AG04449 (cell line): ENCODE results near the gene SELENOK.
A peak's percentile ranks its signal among the peaks of the same experiment; 100 is the strongest.

Experiments
- CTCF ChIA-PET: fragments of 350-600 bp; formaldehyde crosslinking; extraction: SDS; loops from one replicate; lab custom pipeline; 2021; ENCODE audit warnings: antibody characterized with exemption; lab: Yijun Ruan, JAX
- POLR2A ChIA-PET: fragments of 400-600, 350-600 bp; formaldehyde crosslinking; extraction: SDS; loops from one replicate; lab custom pipeline; 2020; ENCODE audit warnings: antibody characterized with exemption, inconsistent platforms; lab: Yijun Ruan, JAX
- DNase-seq: peaks from one replicate; pipeline ENCODE4 v3.0.0-alpha.2; 2010; ENCODE audit warnings: low read depth, low spot score
- H3K4me3 ChIP-seq: 2 replicates; pipeline ENCODE4 v1.5.1; 2011; ENCODE audit warnings: low read depth, mild to moderate bottlenecking, control low read depth, low read length
- TF ChIP-seq, protein P1 (sequence below): IDR thresholded peaks from one replicate; pipeline ENCODE4 v1.5.1; 2011; ENCODE audit warnings: mild to moderate bottlenecking, moderate library complexity, low read length, control low read depth, inconsistent platforms; ENCODE audit not compliant: insufficient read depth; ENCODE audit errors: missing control alignments

The SELENOK gene

DNA sequence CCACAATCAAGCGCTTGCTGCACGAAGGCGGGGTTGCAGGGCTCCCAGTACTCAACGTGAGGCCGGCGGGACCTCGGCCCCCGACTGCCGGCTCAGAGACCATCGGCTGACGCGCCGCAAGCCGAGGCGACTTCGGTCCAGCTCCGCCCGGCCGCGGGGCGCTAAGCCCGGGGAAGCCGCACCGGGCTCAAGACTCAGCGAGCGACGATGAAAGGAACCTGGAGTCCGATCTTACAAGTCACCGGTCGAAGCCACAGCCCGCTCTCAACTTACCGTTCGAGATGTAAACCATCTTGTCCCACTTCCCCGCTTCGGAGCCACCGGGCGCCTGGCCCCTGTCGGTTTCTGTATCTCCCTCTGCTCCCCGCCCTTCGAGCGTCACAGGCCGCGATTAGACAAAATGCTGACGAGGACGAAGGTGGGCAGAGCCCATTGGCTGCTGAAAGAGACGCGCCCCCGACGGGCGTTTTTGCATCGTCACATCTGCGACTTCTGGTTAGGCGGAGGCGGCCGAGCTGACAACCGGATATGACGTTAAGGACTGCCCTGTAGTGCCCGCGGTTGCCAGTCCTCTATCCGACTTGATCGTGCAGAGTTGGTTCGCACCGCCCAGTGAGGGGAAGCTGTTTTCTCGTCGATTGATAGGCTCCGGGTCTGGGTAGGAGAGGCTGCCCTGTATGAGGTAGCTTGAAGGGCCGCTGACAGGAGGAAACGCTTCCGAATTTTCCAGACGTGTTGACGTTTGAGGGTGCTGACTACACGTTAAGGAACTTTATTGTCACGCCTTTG is at the start of gene SELENOK:
SELENOK (minus strand) TSS at position 363 of the 789 bp plus-strand sequence.
- POLR2A ChIA-PET = interaction anchor here (0.7 to 1.3 kb wide), 3 partner anchors 11 to 544 kb away, joined by 3 to 5 read pairs (median 3); partner anchors contain the start of gene DCP1A
- TF ChIP-seq, protein P1, sequence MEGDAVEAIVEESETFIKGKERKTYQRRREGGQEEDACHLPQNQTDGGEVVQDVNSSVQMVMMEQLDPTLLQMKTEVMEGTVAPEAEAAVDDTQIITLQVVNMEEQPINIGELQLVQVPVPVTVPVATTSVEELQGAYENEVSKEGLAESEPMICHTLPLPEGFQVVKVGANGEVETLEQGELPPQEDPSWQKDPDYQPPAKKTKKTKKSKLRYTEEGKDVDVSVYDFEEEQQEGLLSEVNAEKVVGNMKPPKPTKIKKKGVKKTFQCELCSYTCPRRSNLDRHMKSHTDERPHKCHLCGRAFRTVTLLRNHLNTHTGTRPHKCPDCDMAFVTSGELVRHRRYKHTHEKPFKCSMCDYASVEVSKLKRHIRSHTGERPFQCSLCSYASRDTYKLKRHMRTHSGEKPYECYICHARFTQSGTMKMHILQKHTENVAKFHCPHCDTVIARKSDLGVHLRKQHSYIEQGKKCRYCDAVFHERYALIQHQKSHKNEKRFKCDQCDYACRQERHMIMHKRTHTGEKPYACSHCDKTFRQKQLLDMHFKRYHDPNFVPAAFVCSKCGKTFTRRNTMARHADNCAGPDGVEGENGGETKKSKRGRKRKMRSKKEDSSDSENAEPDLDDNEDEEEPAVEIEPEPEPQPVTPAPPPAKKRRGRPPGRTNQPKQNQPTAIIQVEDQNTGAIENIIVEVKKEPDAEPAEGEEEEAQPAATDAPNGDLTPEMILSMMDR = no peak
- CTCF ChIA-PET = interaction anchor here (0.8 to 1.7 kb wide), 4 partner anchors 32 to 84 kb away, joined by 3 to 5 read pairs (median 4); no protein-coding TSS in a partner anchor
- peak within 1 kb of the TSS; percentile 88 for H3K4me3 ChIP-seq
- peak; percentile 97 for DNase-seq

DNA sequence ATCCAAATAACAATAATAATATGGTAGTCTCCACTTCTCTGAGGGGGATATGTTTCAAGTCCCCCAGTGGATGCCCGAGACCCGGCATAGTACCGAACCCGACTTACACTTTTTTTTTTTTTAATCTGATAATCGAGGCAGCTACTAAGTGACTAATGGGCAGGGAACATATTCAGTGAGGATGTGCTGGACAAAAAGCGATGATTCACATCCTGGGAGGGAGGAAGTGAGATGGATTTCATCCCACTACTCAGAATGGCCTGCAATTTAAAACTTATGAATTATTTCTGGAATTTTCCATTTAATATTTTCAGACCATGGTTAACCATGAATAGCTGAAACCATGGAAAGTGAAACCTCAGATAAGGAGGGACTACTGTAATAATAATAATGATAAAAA is 49.5 kb upstream of the SELENOK start:
- CTCF ChIA-PET = interaction anchor here (1.6 kb wide), 1 partner anchor 22 kb away, joined by 4 read pairs; no protein-coding TSS in a partner anchor
- DNase-seq = no peak
- TF ChIP-seq, protein P1 = no peak
- POLR2A ChIA-PET = no interaction called here
- H3K4me3 ChIP-seq = no peak overlapping the region

DNA sequence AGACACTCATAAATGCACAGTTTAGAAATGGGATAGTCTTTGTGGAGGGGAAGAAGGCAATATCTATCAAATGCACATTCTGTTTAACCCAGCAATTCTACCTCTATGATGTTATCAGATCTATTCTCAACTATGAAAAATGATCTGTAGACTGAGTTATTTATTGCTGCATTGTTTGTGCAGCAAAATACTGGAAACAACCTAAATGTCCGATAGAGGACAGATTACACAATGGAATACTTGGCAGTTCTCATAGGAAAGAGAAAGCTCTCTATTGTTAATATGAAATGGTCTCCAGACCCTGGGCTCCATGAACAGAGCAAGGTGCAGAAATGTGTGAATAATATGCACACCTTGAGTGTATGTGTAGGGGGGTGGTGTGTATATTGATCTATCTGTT is 49.0 kb upstream of the SELENOK start:
- H3K4me3 ChIP-seq = no peak overlapping the region
- POLR2A ChIA-PET = no interaction called here
- CTCF ChIA-PET = no interaction called here
- DNase-seq = no peak
- TF ChIP-seq, protein P1 = no peak

DNA sequence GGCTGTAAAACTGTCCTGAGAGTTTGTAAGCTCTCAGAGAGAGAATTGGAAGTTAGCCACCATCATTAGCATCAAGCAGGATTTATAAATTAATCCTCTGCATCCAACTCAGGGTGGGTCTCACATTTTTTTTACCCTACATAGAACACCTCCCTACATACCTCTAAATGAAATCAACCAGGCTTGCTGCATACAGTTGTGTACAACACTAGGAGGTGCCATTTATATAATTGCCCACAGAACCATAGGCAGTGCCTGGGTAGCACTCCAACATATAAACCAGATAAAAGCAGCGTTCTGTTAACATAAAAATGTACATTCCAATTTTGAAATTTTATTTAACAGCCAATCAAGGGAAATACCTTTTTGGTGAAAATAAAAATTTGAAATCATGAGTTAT is 48.2 kb upstream of the SELENOK start:
- H3K4me3 ChIP-seq = no peak overlapping the region
- no peak for DNase-seq
- ChIA-PET POLR2A (no interaction called here), CTCF (interaction anchor here (0.7 to 3.0 kb wide), 8 partner anchors 9 to 1782 kb away, joined by 3 to 22 read pairs (median 4); no protein-coding TSS in a partner anchor)
- TF ChIP-seq, protein P1 = no peak

DNA sequence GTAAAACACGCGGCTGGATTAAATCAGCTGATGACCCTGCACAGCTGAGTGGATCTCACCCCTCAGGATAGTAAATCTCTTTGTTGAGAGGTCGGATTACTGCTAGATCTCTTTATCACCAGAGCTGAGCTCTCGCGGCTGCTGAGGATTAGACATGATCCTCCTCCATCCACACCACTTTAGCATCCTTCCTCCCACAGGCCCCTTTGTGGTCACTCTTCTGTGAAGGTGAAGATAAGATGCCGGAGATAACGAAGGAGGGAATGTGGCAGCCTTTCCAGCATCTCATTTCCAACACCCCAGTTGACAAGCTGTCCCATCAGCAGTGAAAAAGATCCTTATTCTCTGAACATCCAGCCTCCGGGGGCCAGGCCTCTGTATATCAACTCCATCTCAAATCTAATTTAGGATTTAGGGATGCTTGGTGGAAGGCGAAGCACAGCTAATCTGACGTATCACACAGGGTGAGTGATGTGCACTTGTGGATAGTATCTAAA is 47.5 kb upstream of the SELENOK start:
- POLR2A ChIA-PET = no interaction called here
- H3K4me3 ChIP-seq = no peak overlapping the region
- TF ChIP-seq, protein P1 = no peak
- CTCF ChIA-PET = interaction anchor here (0.7 to 3.0 kb wide), 27 partner anchors 8 to 1783 kb away, joined by 3 to 22 read pairs (median 4); partner anchors contain the start of genes ACTR8 and SELENOK
- DNase-seq = no peak

DNA sequence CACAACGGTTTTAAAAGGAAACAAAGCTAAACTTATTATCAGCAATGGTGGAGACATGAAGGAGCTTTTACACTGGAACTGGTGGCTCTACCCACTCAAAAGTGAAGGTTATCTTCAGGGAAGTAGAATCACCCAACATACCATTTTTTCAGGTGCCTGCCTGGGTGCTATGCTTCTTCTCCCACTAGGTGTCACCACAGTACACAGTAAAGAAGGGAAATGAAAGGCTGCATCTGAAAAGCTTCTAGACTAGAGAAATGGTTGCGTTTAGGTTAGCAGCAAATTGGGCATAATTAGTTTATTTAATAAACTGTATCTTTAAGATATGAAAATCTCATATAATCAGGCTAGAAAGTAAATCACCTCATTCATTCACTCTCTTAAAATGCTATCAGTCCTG is 47.0 kb upstream of the SELENOK start:
- CTCF ChIA-PET = interaction anchor here (0.7 to 3.0 kb wide), 28 partner anchors 9 to 1810 kb away, joined by 3 to 22 read pairs (median 4); partner anchors contain the start of genes ACTR8 and SELENOK
- no peak for DNase-seq
- no peak overlapping the region for H3K4me3 ChIP-seq
- TF ChIP-seq, protein P1 = peak; percentile 73
- POLR2A ChIA-PET = no interaction called here
